Panc1 (cell line): ENCODE measurements around the gene ENPP3. TPM values are rescaled to one million over a fixed set of nuclear protein-coding genes. Genes with fewer than 3 reads are reported as not detected.

Experiments used
- ATAC-seq: fragments of 200-7000 bp; cut with Tn5 transposase; 2 replicates; pipeline ENCODE4 v1.9.1; 2020; ENCODE audit warnings: mild to moderate bottlenecking, moderate library complexity
- BruUV-seq: library from RNA; stranded (reverse); fragments of 400-500 nt; replicated peaks from 2 replicates; lab custom pipeline; 2021; lab: Mats Ljungman, UMichigan
- CTCF ChIA-PET: fragments of 300-600 bp; sonication (Branson Sonifier 250); formaldehyde crosslinking; loops from one replicate; lab custom pipeline; 2022; ENCODE audit warnings: antibody characterized with exemption; lab: Charles Lee
- POLR2A ChIA-PET: fragments of 300-600 bp; sonication (Branson Sonifier 250); formaldehyde crosslinking; loops from one replicate; lab custom pipeline; 2022; ENCODE audit warnings: antibody characterized with exemption; lab: Charles Lee
- DNase-seq: peaks from one replicate; pipeline ENCODE4 v3.0.0-alpha.2; 2010; ENCODE audit warnings: low read depth, low spot score
- H3K27ac ChIP-seq: 2 replicates; pipeline ENCODE4 v1.5.1; 2011; ENCODE audit warnings: mild to moderate bottlenecking, low read length, inconsistent platforms
- H3K27me3 ChIP-seq: fragments of 200-500 bp; sonication (Bioruptor generic); 2 replicates; pipeline ENCODE4 v1.6.0; 2014; ENCODE audit warnings: low read length, inconsistent platforms; ENCODE audit not compliant: control insufficient read depth, insufficient read depth
- H3K36me3 ChIP-seq: fragments of 200-500 bp; sonication (Bioruptor generic); 2 replicates; pipeline ENCODE4 v1.5.1; 2014; ENCODE audit warnings: inconsistent platforms, mild to moderate bottlenecking, low read length, moderate library complexity; ENCODE audit not compliant: control insufficient read depth, insufficient read depth
- H3K4me1 ChIP-seq: 2 replicates; pipeline ENCODE4 v1.5.1; 2011; ENCODE audit warnings: inconsistent platforms, mild to moderate bottlenecking, low read length, moderate library complexity; ENCODE audit not compliant: control insufficient read depth, insufficient read depth
- H3K4me3 ChIP-seq, 2 experiments: 2 replicates each; pipeline ENCODE4 v1.5.1; 2011 to 2012; ENCODE audit warnings: low read depth in 2 of 2, low read length in 2 of 2, mild to moderate bottlenecking in 2 of 2, inconsistent platforms in 1 of 2, moderate library complexity in 1 of 2
- H3K9me3 ChIP-seq: fragments of 200-500 bp; sonication (Bioruptor generic); 2 replicates; pipeline ENCODE4 v1.5.1; 2014; ENCODE audit warnings: low read depth, mild to moderate bottlenecking, inconsistent platforms, low read length, moderate library complexity; ENCODE audit not compliant: control insufficient read depth, insufficient read depth
- CTCF ChIP-seq: fragments of 450-650 bp; IDR thresholded peaks from 2 replicates; pipeline ENCODE4 v1.5.1; 2017; ENCODE audit warnings: mild to moderate bottlenecking
- POLR2AphosphoS5 ChIP-seq: IDR thresholded peaks from 2 replicates; pipeline ENCODE4 v1.6.1; 2012; ENCODE audit warnings: mild to moderate bottlenecking, low read depth, low read length, moderate library complexity
- REST ChIP-seq, 2 experiments: IDR thresholded peaks; 2 replicates each; pipeline ENCODE4 v1.6.1; 2011 to 2012; ENCODE audit warnings: low read depth in 2 of 2, control low read depth in 1 of 2, low read length in 1 of 2, mild to moderate bottlenecking in 1 of 2, moderate library complexity in 1 of 2; ENCODE audit not compliant: insufficient read depth in 1 of 2
- SIN3A ChIP-seq: IDR thresholded peaks from 2 replicates; pipeline ENCODE4 v1.6.1; 2012; ENCODE audit warnings: low read depth, mild to moderate bottlenecking, low read length, moderate library complexity, borderline replicate concordance; ENCODE audit not compliant: insufficient read depth
- TCF7L2 ChIP-seq: IDR thresholded peaks from 2 replicates; pipeline ENCODE4 v1.6.1; 2011; ENCODE audit warnings: mild to moderate bottlenecking, low read depth, low read length, inconsistent platforms
- in situ Hi-C: cut with HindIII; loops from 2 replicates; pipeline ENCODE4 v1.10.0; 2016; ENCODE audit warnings: low sequenced_read_pairs, low pct_unique_long_range_greater_than_20kb
- intact Hi-C: fragments of 100-400 bp; cut with micrococcal nuclease; formaldehyde crosslinking; loops from one replicate; pipeline ENCODE4 v1.10.0; 2022; ENCODE audit not compliant: unreplicated experiment
- total RNA-seq: library from RNA; stranded (reverse); gene quantifications from one replicate; pipeline ENCODE4 v1.2.1, GENCODE V29; 2021; ENCODE audit not compliant: unreplicated experiment

The ENPP3 gene
- total RNA-seq, 1 experiment from 2014 or later = not detected

- ATAC-seq (no peak), DNase-seq (no peak)
- TF ChIP-seq TCF7L2 (no peak), CTCF (no peak), POLR2AphosphoS5 (no peak), SIN3A (no peak), REST (IDR thresholded peaks at IDR 0.05; ENCODE audit: insufficient read depth in 1 of 2, low read depth in 2 of 2, low read length in 1 of 2) (no peak)
- CTCF ChIA-PET = no interaction called here
- no peak overlapping the region for H3K27ac ChIP-seq
- no peaks in the 10 kb centered on the region; the same call in 1 of the 2 replicates for H3K4me1 ChIP-seq
- BruUV-seq = no TSS peak
- no peak overlapping the region for H3K4me3 ChIP-seq
- in situ Hi-C loops = no loop called here
- no peaks in the 10 kb centered on the region for H3K27me3 ChIP-seq
- H3K36me3 ChIP-seq = no peaks in the 10 kb centered on the region
- no peaks in the 10 kb centered on the region for H3K9me3 ChIP-seq
- POLR2A ChIA-PET = interaction anchor here (0.7 kb wide), 1 partner anchor 29 kb away, joined by 9 read pairs; no protein-coding TSS in a partner anchor
- intact Hi-C loops = no loop called here
Observed at GRCh38 chr6:131657222-131657621, 20.1 kb downstream of the ENPP3 start.

- intact Hi-C loops (no loop called here), in situ Hi-C loops (no loop called here)
- Histone ChIP-seq H3K9me3 (no peaks in the 10 kb centered on the region), H3K27ac (no peak overlapping the region), H3K27me3 (no peaks in the 10 kb centered on the region), H3K36me3 (no peaks in the 10 kb centered on the region), H3K4me3 (no peak overlapping the region), H3K4me1 (no peaks in the 10 kb centered on the region)
- no peak for ATAC-seq
- ChIA-PET POLR2A (no interaction called here), CTCF (no interaction called here)
- no TSS peak for BruUV-seq
- no peak for TF ChIP-seq TCF7L2
- TF ChIP-seq CTCF = no peak
- no peak for TF ChIP-seq SIN3A
- TF ChIP-seq POLR2AphosphoS5 = no peak
- no peak for TF ChIP-seq REST (IDR thresholded peaks at IDR 0.05; ENCODE audit: insufficient read depth in 1 of 2, low read depth in 2 of 2, low read length in 1 of 2)
- DNase-seq = no peak
Observed at GRCh38 chr6:131657630-131658111, 20.6 kb downstream of the ENPP3 start.
